Ishikawa (cell line): ENCODE measurements around the gene CSDE1.

Experiments used
- CEBPB ChIP-seq: IDR thresholded peaks from 2 replicates; pipeline ENCODE4 v1.6.1; 2012
- CREB1 ChIP-seq: IDR thresholded peaks from 2 replicates; pipeline ENCODE4 v1.6.1; 2012; ENCODE audit warnings: low read depth
- EGR1 ChIP-seq: IDR thresholded peaks from 2 replicates; pipeline ENCODE4 v1.6.1; 2012
- EP300 ChIP-seq: IDR thresholded peaks from 2 replicates; pipeline ENCODE4 v1.6.1; 2012; ENCODE audit warnings: borderline replicate concordance
- FOXM1 ChIP-seq: IDR thresholded peaks from 2 replicates; pipeline ENCODE4 v1.6.1; 2012; ENCODE audit warnings: low read depth, borderline replicate concordance
- MAX ChIP-seq: IDR thresholded peaks from 2 replicates; pipeline ENCODE4 v1.6.1; 2012
- NFIC ChIP-seq: IDR thresholded peaks from 2 replicates; pipeline ENCODE4 v1.6.1; 2012
- RAD21 ChIP-seq: IDR thresholded peaks from 2 replicates; pipeline ENCODE4 v1.6.1; 2012; ENCODE audit warnings: low read depth
- REST ChIP-seq: IDR thresholded peaks from 2 replicates; pipeline ENCODE4 v1.6.1; 2012; ENCODE audit warnings: low read depth, mild to moderate bottlenecking
- TAF1 ChIP-seq: IDR thresholded peaks from 2 replicates; pipeline ENCODE4 v1.6.1; 2012; ENCODE audit warnings: low read depth, mild to moderate bottlenecking
- TCF12 ChIP-seq: IDR thresholded peaks from 2 replicates; pipeline ENCODE4 v1.6.1; 2012; ENCODE audit warnings: low read depth
- TEAD4 ChIP-seq: IDR thresholded peaks from 2 replicates; pipeline ENCODE4 v1.6.1; 2012
- YY1 ChIP-seq: IDR thresholded peaks from 2 replicates; pipeline ENCODE4 v1.6.1; 2012; ENCODE audit warnings: low read depth
- ZBTB7A ChIP-seq: IDR thresholded peaks from 2 replicates; pipeline ENCODE4 v1.6.1; 2012; ENCODE audit warnings: low read depth
- TF ChIP-seq, protein P1 (sequence below): IDR thresholded peaks from 2 replicates; pipeline ENCODE4 v1.6.1; 2012

The CSDE1 gene

GRCh38 chr1:114764689-114765088 lies 6.9 kb upstream of the CSDE1 start:
- TF ChIP-seq EGR1 = no peak
- TF ChIP-seq NFIC = no peak
- TF ChIP-seq CREB1 = no peak

DNA sequence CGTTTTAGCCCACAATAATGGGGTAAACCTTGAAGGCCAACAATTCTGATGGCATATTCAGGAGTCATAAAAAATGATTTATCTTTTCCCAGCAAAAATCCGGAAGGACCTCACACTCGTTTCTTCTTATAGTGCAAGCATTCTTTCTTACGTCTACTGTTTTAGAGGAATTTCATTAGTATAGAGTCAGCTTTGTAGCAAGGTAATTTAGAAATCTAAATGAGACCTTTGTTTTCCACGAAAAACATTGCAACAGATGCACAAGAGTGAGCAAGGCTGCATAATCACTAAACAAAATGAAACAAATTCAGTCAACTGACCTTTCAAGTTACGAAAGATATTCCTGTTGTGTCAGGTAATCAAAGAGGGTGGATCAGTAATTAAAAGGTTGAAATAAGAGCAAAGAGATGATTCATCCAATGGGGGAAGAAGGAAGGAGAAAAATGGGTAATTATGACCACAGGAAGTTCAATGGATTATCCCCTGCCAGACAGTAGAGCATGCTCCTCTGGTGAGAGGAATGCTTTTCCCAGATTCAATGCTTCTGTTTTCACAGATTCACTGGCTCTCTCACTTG lies 560 bp upstream of the CSDE1 start:
- TF ChIP-seq EGR1 (no peak), NFIC (no peak), RAD21 (no peak), CEBPB (no peak)
- TF ChIP-seq, protein P1, sequence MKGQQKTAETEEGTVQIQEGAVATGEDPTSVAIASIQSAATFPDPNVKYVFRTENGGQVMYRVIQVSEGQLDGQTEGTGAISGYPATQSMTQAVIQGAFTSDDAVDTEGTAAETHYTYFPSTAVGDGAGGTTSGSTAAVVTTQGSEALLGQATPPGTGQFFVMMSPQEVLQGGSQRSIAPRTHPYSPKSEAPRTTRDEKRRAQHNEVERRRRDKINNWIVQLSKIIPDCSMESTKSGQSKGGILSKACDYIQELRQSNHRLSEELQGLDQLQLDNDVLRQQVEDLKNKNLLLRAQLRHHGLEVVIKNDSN = no peak

DNA sequence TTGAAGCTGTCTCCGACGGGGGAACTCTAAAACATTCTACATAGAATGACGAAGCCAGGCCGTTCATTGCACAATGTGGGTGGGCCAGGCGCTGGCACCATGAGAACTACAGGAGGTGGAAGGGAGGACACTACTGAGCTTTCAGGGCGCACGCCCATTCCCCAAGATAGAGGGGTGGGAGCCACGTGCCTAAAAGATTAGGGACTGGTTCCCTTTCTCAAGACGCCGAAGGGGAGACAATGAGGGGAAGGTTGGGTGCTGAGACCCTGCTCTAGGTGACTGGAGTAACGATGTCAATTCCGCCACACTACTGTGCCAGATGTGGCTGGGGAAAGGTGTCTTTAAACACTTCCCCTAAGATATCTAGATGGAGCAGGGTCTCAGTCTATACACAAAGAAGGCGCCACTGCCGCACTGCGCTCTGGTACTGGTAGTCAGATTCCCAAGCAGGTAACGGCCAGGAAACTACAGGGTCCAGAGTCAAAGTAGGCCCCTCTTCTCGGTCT lies 782 bp downstream of the CSDE1 start:
- peak; percentile 6; the same call in 1 of the 2 replicates for TF ChIP-seq CEBPB
- TF ChIP-seq, protein P1 = no peak

GRCh38 chr1:114756009-114756892 lies 1.5 kb downstream of the CSDE1 start:
- TF ChIP-seq ZBTB7A (no peak), EP300 (no peak), MAX (no peak), EGR1 (no peak), TAF1 (no peak), TCF12 (no peak), FOXM1 (no peak), REST (no peak), CEBPB (no peak), RAD21 (no peak), TEAD4 (no peak), NFIC (no peak), YY1 (no peak), CREB1 (no peak)
- TF ChIP-seq, protein P1 = no peak

GRCh38 chr1:114755006-114755931 lies 2.5 kb downstream of the CSDE1 start:
- TF ChIP-seq TEAD4 = no peak
- TF ChIP-seq NFIC = no peak

DNA sequence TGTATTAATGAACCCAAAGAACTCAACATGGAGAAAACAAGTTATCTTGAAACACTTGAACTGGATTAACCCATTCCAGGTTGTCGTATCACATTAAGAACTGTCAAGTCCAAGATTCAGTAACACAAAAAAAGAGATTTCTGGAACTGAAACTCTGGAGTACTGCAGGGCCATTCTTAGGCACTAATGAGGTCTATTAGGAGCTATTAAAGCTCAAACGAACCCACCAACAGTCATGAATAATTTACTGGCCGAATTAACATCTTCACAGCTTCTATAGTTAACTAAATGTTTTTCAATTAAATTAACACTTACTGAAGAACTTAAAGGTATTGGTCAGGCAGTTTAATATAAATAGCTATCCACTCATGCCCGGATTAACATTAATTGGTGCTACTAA lies 4.6 kb downstream of the CSDE1 start:
- TF ChIP-seq YY1 (no peak), TAF1 (no peak), TEAD4 (no peak), TCF12 (no peak), NFIC (no peak), CREB1 (no peak), EGR1 (no peak), CEBPB (no peak), RAD21 (no peak), FOXM1 (no peak)

GRCh38 chr1:114750780-114751179 lies 7.0 kb downstream of the CSDE1 start:
- no peak for TF ChIP-seq MAX
- no peak for TF ChIP-seq NFIC
